Measurements from ENCODE around the gene PARPBP.
"Not testable (repeated sequence)": the region's sequence is repeated elsewhere in the genome, so short reads cannot be mapped to it uniquely, and the experiment has no call there.

Gene PARPBP

GRCh38 chr12:102114212-102114611 lies 5.8 kb upstream of the PARPBP start:
- H3K4me2 ChIP-seq, result no peak overlapping the region
- no peaks in the 10 kb centered on the region for H4K20me1 ChIP-seq
- H3K9ac ChIP-seq, result no peak overlapping the region
- H3K4me1 ChIP-seq, result peaks cover 6% of the 10 kb centered on the region
- H3K27ac ChIP-seq, result no peak overlapping the region
- H3K36me3 ChIP-seq, result peaks cover 49% of the 10 kb centered on the region
- H3K27me3 ChIP-seq, result no peaks in the 10 kb centered on the region
- H3K4me3 ChIP-seq, result no peak overlapping the region
- no peaks in the 10 kb centered on the region for H3K9me3 ChIP-seq
- TF ChIP-seq Cebpa-rat (IDR thresholded peaks at IDR 0.05), result no peak

GRCh38 chr12:102116392-102116791 lies 3.6 kb upstream of the PARPBP start:
- no peak overlapping the region for H3K27ac ChIP-seq
- H3K36me3 ChIP-seq, result peaks cover 31% of the 10 kb centered on the region
- no peaks in the 10 kb centered on the region for H3K9me3 ChIP-seq

GRCh38 chr12:102118874-102119273 lies 1.1 kb upstream of the PARPBP start:
- peak overlapping the region; percentile 95 for H3K4me2 ChIP-seq
- peaks cover 35% of the 10 kb centered on the region; the same call in 1 of the 2 replicates for H3K36me3 ChIP-seq
- peaks cover 36% of the 10 kb centered on the region for H3K4me1 ChIP-seq
- H3K27ac ChIP-seq, result no peak overlapping the region
- no peaks in the 10 kb centered on the region for H4K20me1 ChIP-seq
- H3K9me3 ChIP-seq, result no peaks in the 10 kb centered on the region
- H3K4me3 ChIP-seq, result peak overlapping the region; percentile 70
- H3K27me3 ChIP-seq, result no peaks in the 10 kb centered on the region
- TF ChIP-seq Cebpa-rat (IDR thresholded peaks at IDR 0.05), result no peak
- peak overlapping the region; percentile 79; the same call in 1 of the 2 replicates for H3K9ac ChIP-seq

More at GRCh38 chr12:102116392-102116791, 3.6 kb upstream of the PARPBP start:
- Histone ChIP-seq H3K4me2 (no peak overlapping the region), H3K27me3 (no peaks in the 10 kb centered on the region), H3K4me1 (peaks cover 18% of the 10 kb centered on the region), H3K9ac (no peak overlapping the region), H4K20me1 (no peaks in the 10 kb centered on the region), H3K4me3 (no peak overlapping the region)
- TF ChIP-seq Cebpa-rat (IDR thresholded peaks at IDR 0.05), result no peak

DNA sequence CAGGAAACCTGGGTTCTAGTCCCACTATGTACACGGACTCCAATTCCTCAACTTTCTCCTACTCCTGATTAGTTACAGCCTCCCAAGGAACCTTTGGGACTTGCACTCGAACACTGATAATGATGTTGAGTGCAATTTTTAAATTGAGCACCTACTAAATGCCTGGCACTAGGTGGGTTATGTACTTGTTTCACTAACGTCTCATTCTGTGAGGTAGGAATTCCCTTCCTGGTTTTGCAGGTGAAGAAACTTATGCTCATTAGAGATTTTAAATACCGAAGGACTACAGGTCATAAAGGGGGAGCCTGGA lies 536 bp downstream of the PARPBP start:
- Histone ChIP-seq H3K4me3 (peak overlapping the region; percentile 70), H3K9ac (peak overlapping the region; percentile 79), H3K4me2 (peak overlapping the region; percentile 95), H3K4me1 (peaks cover 36% of the 10 kb centered on the region), H3K27ac (peak overlapping the region; percentile 79), H3K36me3 (peaks cover 40% of the 10 kb centered on the region), H3K27me3 (no peaks in the 10 kb centered on the region), H3K9me3 (no peaks in the 10 kb centered on the region), H4K20me1 (no peaks in the 10 kb centered on the region)
- no peak for TF ChIP-seq Cebpa-rat (IDR thresholded peaks at IDR 0.05)

DNA sequence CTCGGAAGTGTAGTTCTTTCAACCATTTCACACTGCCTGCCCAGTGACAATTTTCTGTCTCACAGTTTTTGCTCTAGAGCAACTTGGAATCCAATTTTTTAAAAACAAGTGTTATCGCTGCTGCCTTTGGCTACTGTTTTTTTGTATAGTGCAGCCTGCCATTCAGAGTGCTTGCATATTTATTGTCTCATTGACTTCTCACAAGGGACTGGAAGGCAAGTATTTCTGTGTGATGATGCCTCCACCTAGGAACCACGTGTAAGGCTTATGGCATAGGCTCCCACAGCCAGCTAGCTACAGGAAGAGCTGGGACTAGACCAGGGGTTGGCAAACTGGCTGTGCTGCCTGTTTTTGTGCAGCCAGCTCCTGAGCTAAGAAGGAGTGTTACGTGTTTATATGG lies 903 bp downstream of the PARPBP start:
- Histone ChIP-seq H3K4me2 (peak overlapping the region; percentile 95), H3K9ac (peak overlapping the region; percentile 79), H3K9me3 (no peaks in the 10 kb centered on the region), H3K27me3 (no peaks in the 10 kb centered on the region), H3K27ac (peak overlapping the region; percentile 79), H4K20me1 (no peaks in the 10 kb centered on the region), H3K4me1 (peaks cover 36% of the 10 kb centered on the region), H3K4me3 (peak overlapping the region; percentile 70), H3K36me3 (peaks cover 44% of the 10 kb centered on the region)
- TF ChIP-seq Cebpa-rat (IDR thresholded peaks at IDR 0.05), result no peak

DNA sequence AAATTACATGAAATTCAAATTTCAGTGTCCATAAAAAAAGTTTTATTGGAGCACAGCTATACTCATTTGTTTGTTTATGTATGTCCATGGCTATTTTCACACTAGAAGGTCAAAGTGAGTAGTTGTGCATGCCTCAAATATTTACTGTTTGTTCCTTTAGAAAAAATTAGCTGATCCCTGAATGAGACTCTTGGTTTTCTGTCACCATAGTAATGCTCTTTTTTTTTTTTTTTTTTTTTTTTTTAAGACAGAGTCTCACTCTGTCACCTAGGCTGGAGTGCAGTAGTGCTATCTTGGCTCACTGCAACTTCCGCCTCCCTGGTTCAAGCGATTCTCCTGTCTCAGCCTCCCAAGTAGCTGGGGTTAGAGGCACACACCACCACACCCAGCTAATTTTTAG lies 1.3 kb downstream of the PARPBP start:
- Histone ChIP-seq H3K4me3 (peak overlapping the region; percentile 70), H3K9ac (peak overlapping the region; percentile 79), H3K4me1 (peaks cover 36% of the 10 kb centered on the region), H3K36me3 (peaks cover 44% of the 10 kb centered on the region), H3K4me2 (peak overlapping the region; percentile 95)
- H4K20me1 ChIP-seq, H3K9me3 ChIP-seq, H3K27ac ChIP-seq, H3K27me3 ChIP-seq: not testable (repeated sequence)

GRCh38 chr12:102130720-102131119 lies 10.7 kb downstream of the PARPBP start:
- H3K9me3 ChIP-seq, result peaks cover 36% of the 10 kb centered on the region
- not testable (repeated sequence) for H3K4me2 ChIP-seq, H4K20me1 ChIP-seq, H3K9ac ChIP-seq, H3K27ac ChIP-seq, H3K4me3 ChIP-seq, H3K27me3 ChIP-seq, H3K4me1 ChIP-seq
- H3K36me3 ChIP-seq, result peaks cover 68% of the 10 kb centered on the region

DNA sequence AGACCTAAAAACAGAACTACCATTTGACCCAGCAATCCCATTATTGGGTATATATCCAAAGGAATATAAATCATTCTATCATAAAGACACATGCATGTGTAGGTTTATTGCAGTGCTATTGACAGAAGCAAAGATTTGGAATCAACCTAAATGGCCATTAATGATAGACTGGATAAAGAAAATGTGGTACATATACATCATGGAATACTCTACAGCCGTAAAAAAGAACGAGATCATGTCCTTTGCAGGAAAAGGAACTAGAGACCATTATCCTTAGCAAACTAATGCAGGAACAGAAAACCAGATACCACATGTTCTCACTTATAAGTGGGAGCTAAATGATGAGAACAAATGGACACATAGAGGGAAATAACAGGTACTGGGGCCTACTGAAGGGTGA lies 11.5 kb downstream of the PARPBP start:
- not testable (repeated sequence) for H3K27me3 ChIP-seq, H3K4me2 ChIP-seq, H3K9ac ChIP-seq, H4K20me1 ChIP-seq, H3K27ac ChIP-seq, H3K4me1 ChIP-seq, H3K4me3 ChIP-seq
- peaks cover 63% of the 10 kb centered on the region for H3K36me3 ChIP-seq
- peaks cover 36% of the 10 kb centered on the region for H3K9me3 ChIP-seq

DNA sequence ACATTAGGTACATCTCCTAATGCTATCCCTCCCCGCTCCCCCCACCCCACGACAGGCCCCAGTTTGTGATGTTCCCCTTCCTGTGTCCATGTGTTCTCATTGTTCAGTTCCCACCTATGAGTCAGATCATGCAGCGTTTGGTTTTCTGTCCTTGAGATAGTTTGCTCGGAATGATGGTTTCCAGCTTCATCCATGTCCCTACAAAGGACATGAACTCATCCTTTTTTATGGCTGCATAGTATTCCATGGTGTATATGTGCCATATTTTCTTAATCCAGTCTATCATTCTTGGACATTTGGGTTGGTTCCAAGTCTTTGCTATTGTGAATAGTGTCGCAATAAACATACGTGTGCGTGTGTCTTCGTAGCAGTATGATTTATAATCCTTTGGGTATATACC lies 17.6 kb downstream of the PARPBP start:
- H3K4me2 ChIP-seq, H3K27me3 ChIP-seq, H3K4me3 ChIP-seq, H3K9ac ChIP-seq, H3K4me1 ChIP-seq, H4K20me1 ChIP-seq, H3K27ac ChIP-seq: not testable (repeated sequence)
- Histone ChIP-seq H3K36me3 (peaks cover 33% of the 10 kb centered on the region), H3K9me3 (peaks cover 22% of the 10 kb centered on the region)

DNA sequence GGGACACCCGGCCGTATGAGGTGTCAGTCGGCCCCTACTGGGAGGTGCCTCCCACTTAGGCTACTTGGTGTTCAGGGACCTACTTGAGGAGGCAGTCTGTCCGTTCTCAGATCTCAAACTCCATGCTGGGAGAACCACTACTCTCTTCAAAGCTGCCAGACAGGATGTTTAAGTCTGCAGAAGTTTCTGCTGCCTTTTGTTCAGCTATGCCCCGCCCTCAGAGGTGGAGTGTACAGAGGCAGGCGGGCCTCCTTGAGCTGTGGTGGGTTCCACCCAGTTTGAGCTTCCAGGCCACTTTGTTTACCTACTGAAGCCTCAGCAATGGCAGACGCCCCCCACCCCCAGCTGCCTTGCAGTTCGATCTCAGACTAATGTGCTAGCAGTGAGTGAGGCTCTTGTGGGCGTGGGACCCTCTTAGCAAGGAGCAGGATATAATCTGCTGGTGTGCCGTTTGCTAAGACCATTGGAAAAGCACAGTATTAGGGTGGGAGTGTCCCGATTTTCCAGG lies 22.9 kb downstream of the PARPBP start:
- H3K9me3 ChIP-seq, result peaks cover 24% of the 10 kb centered on the region
- H3K27me3 ChIP-seq, H3K4me1 ChIP-seq, H3K4me3 ChIP-seq, H3K27ac ChIP-seq, H3K9ac ChIP-seq, H3K4me2 ChIP-seq, H4K20me1 ChIP-seq: not testable (repeated sequence)
- peaks cover 25% of the 10 kb centered on the region for H3K36me3 ChIP-seq

DNA sequence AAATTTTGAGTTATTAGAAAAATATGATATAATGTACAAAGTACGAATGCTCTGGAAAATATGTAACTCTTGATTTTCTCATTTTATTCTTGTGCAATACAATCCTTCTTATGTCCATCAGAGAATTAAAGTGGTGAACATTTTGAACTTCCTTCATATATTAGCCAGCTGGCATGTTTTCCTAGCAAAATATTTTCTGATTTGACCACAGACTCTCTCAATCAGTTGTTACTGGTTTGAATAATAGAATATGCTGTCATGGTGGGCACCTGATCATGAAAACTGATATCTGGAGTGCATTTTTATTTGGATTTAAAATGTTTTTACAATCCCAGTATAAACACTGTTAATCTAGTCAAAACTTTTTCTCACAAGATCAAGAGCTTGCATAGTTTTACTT lies 24.2 kb downstream of the PARPBP start:
- Histone ChIP-seq H3K4me2 (no peak overlapping the region), H3K4me3 (no peak overlapping the region), H3K9me3 (peaks cover 16% of the 10 kb centered on the region; the same call in 1 of the 2 replicates), H3K27ac (no peak overlapping the region), H3K9ac (no peak overlapping the region), H3K36me3 (peaks cover 25% of the 10 kb centered on the region), H4K20me1 (no peaks in the 10 kb centered on the region), H3K4me1 (no peaks in the 10 kb centered on the region), H3K27me3 (no peaks in the 10 kb centered on the region)
- no peak for TF ChIP-seq Cebpa-rat (IDR thresholded peaks at IDR 0.05)

GRCh38 chr12:102147062-102147587 lies 27.1 kb downstream of the PARPBP start:
- H3K4me2 ChIP-seq, H3K9ac ChIP-seq, H3K27ac ChIP-seq, H4K20me1 ChIP-seq, H3K4me1 ChIP-seq, H3K27me3 ChIP-seq, H3K4me3 ChIP-seq: not testable (repeated sequence)
- peaks cover 16% of the 10 kb centered on the region; the same call in 1 of the 2 replicates for H3K9me3 ChIP-seq
- H3K36me3 ChIP-seq, result peaks cover 51% of the 10 kb centered on the region

DNA sequence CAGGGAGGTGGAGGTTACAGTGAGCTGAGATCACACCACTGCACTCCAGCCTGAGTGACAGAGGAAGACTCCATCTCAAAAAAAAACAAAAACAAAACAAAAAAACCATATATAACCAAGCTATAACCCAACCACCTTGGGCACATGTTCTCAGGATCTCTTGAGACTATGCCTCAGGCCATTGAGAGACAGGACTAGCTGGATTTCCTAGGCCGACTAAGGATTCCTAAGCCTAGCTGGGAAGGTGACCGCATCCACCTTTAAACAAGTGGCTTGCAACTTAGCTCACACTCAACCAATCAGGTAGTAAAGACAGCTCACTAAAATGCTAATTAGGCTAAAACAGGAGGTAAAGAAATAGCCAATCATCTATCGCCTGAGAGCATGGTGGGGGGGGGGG lies 35.2 kb downstream of the PARPBP start:
- not testable (repeated sequence) for H4K20me1 ChIP-seq, H3K4me1 ChIP-seq, H3K4me2 ChIP-seq, H3K27ac ChIP-seq, H3K9me3 ChIP-seq, H3K9ac ChIP-seq, H3K4me3 ChIP-seq, H3K27me3 ChIP-seq
- H3K36me3 ChIP-seq, result peaks cover 54% of the 10 kb centered on the region

Data from BLaER1 (cell line).